ENCODE measurements around the gene HOMER3. TPM values are rescaled to one million over a fixed set of nuclear protein-coding genes. Genes with fewer than 3 reads are reported as not detected.

The HOMER3 gene
- total RNA-seq, 1 experiment from 2014 or later, result 20.2 TPM

DNA sequence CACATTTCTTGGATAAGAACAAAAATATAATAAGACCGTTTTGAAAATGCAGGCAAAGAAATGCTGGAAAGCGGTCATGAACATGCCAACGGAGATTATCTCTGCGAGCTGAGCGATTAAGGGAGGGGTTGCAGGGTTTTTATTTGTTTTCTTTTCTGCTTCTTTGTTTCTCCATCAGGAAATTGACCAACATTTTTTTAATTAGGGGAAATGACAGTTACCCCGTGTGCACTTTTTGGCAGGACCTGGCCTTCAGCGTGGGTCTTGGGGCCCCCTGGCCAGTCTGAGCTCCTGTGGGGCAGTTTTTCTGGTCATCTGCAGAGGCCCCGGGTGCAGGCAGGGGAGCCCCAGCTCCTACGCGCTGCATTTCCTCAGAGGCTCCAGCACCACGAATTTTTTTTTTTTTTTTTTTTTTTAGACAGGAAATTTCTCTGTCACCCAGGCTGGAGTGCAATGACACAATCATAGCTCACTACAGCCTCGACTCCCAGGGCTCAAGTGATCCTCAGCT lies 31.3 kb upstream of the HOMER3 start:
- no peaks in the 10 kb centered on the region for H3K4me1 Mint-ChIP-seq (ENCODE audit: low read depth, unreplicated experiment)
- TF ChIP-seq, protein P1, sequence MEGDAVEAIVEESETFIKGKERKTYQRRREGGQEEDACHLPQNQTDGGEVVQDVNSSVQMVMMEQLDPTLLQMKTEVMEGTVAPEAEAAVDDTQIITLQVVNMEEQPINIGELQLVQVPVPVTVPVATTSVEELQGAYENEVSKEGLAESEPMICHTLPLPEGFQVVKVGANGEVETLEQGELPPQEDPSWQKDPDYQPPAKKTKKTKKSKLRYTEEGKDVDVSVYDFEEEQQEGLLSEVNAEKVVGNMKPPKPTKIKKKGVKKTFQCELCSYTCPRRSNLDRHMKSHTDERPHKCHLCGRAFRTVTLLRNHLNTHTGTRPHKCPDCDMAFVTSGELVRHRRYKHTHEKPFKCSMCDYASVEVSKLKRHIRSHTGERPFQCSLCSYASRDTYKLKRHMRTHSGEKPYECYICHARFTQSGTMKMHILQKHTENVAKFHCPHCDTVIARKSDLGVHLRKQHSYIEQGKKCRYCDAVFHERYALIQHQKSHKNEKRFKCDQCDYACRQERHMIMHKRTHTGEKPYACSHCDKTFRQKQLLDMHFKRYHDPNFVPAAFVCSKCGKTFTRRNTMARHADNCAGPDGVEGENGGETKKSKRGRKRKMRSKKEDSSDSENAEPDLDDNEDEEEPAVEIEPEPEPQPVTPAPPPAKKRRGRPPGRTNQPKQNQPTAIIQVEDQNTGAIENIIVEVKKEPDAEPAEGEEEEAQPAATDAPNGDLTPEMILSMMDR (IDR thresholded peaks at IDR 0.05; ENCODE audit: unreplicated experiment), result no peak
- CTCF ChIA-PET, result no interaction called here

DNA sequence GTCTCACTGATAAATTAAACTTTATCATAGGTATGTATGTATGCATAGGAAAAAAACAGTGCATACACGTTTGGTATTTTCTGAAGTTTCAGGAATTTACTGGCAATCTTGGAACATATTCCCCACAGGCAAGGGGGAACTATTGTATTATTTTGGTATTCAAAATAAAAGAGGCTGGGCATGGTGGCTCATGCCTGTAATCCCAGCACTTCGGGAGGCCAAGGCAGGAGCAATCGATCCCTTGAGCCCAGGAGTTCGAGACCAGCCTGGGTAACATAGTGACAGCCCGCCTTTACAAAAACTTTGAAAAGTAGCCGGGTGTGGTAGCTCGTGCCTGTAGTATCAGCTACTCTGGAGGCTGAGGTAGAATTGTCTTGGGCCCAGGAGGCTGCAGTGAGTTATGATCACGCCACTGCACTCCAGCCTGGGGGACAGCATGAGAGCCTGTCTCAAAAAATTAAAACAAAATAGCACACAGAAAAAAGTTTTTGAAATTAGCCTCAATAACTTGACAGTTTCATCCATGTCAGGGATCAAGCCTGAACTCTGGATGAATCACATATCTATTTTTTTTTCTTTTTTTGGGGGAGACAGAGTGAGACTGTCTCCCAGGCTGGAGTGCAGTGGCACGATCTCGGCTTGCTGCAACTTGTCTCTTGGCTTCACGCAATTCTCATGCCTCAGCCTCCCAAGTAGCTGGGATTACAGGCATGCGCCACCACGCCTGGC lies 29.1 kb upstream of the HOMER3 start:
- Mint-ChIP-seq H3K27me3 (ENCODE audit: unreplicated experiment) (no peaks in the 10 kb centered on the region), H3K36me3 (ENCODE audit: insufficient read depth, unreplicated experiment) (peaks cover 5% of the 10 kb centered on the region), H3K27ac (ENCODE audit: unreplicated experiment) (no peak overlapping the region), H3K9me3 (ENCODE audit: low read depth, unreplicated experiment) (no peaks in the 10 kb centered on the region), H3K4me1 (ENCODE audit: low read depth, unreplicated experiment) (no peaks in the 10 kb centered on the region), H3K4me3 (ENCODE audit: low read depth, unreplicated experiment) (no peak overlapping the region)
- no peak for DNase-seq
- CTCF ChIA-PET, result no interaction called here
- TF ChIP-seq, protein P1 (IDR thresholded peaks at IDR 0.05; ENCODE audit: unreplicated experiment), result no peak
- BruUV-seq (replicated peaks), result no TSS peak
- intact Hi-C loops (cut with micrococcal nuclease; ENCODE audit: unreplicated experiment), result no loop called here

More for the DNA sequence above, 31.3 kb upstream of the HOMER3 start:
- Mint-ChIP-seq H3K27me3 (ENCODE audit: unreplicated experiment) (no peaks in the 10 kb centered on the region), H3K27ac (ENCODE audit: unreplicated experiment) (no peak overlapping the region), H3K9me3 (ENCODE audit: low read depth, unreplicated experiment) (no peaks in the 10 kb centered on the region), H3K4me3 (ENCODE audit: low read depth, unreplicated experiment) (no peak overlapping the region), H3K36me3 (ENCODE audit: insufficient read depth, unreplicated experiment) (peaks cover 5% of the 10 kb centered on the region)
- BruUV-seq (replicated peaks), result no TSS peak
- intact Hi-C loops (cut with micrococcal nuclease; ENCODE audit: unreplicated experiment), result no loop called here
- no peak for DNase-seq

DNA sequence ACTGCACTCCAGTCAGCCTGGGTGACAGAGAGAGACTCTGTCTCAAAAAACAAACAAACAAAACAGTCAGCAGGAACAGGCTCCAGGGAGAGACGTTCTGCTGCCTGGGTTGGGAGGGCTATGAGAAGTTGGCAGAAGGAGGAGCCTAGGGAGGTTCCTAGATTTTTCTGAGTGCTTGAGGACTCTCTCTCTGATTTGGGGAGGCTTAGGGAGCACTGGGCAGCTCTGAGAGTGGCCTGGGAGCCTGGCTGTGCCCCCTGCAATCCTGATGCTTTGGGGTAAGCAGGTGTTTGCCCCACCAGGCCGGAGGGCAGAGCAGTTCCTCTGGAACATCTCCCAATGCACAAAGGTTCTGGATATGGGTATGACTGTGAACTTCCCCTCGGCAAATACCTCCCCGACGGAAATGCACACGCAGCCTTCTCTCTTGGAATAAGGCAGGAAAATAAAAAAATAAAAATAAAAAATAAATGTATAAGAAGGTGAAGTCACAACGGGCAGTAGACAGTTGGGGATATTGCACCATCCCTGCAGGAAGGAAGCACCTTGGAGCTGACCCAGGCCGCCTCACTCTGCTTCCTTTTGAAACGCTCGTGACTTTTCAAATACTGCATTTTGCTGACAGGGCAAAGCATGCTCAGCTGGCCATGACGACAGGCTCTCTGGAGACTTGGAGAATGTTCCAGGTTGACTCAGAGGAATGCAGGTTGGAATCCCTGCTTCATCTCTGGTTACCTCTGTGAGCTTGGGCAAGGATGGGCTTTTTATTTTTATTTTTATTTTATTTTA lies 26.5 kb upstream of the HOMER3 start:
- DNase-seq, result no peak
- Mint-ChIP-seq H3K36me3 (ENCODE audit: insufficient read depth, unreplicated experiment) (peaks cover 5% of the 10 kb centered on the region), H3K4me3 (ENCODE audit: low read depth, unreplicated experiment) (no peak overlapping the region), H3K27me3 (ENCODE audit: unreplicated experiment) (peaks cover 3% of the 10 kb centered on the region), H3K27ac (ENCODE audit: unreplicated experiment) (no peak overlapping the region), H3K4me1 (ENCODE audit: low read depth, unreplicated experiment) (no peaks in the 10 kb centered on the region), H3K9me3 (ENCODE audit: low read depth, unreplicated experiment) (no peaks in the 10 kb centered on the region)
- TF ChIP-seq, protein P1 (IDR thresholded peaks at IDR 0.05; ENCODE audit: unreplicated experiment), result no peak
- no TSS peak for BruUV-seq (replicated peaks)
- CTCF ChIA-PET, result no interaction called here
- intact Hi-C loops (cut with micrococcal nuclease; ENCODE audit: unreplicated experiment), result no loop called here

DNA sequence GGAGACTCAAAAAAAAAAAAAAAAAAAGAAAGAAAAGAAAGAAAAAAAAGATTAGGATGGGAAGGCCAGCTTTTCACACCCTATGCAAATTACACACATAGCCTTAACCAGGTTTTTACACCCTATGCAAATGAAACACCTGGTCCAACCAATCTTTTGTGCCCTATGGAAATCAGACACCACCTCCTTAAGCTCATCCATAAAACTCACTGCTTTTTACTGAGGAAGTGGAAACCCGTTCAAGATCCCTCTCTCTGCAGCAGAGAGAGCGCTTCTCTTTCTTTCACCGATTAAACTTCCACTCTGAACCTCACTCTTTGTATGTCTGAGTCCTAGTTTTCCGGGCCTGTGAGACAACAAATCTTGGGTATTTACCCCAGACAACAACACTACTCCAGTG lies 25.3 kb upstream of the HOMER3 start:
- H3K4me3 Mint-ChIP-seq (ENCODE audit: low read depth, unreplicated experiment), result no peak overlapping the region
- BruUV-seq (replicated peaks), result no TSS peak
- no peak for DNase-seq
- intact Hi-C loops (cut with micrococcal nuclease; ENCODE audit: unreplicated experiment), result no loop called here
- H3K4me1 Mint-ChIP-seq (ENCODE audit: low read depth, unreplicated experiment), result no peaks in the 10 kb centered on the region
- CTCF ChIA-PET, result interaction anchor here (0.6 kb wide), 1 partner anchor 645 kb away, joined by 3 read pairs; no protein-coding TSS in a partner anchor
- peaks cover 15% of the 10 kb centered on the region for H3K27me3 Mint-ChIP-seq (ENCODE audit: unreplicated experiment)
- H3K36me3 Mint-ChIP-seq (ENCODE audit: insufficient read depth, unreplicated experiment), result peaks cover 5% of the 10 kb centered on the region
- TF ChIP-seq, protein P1 (IDR thresholded peaks at IDR 0.05; ENCODE audit: unreplicated experiment), result no peak
- H3K9me3 Mint-ChIP-seq (ENCODE audit: low read depth, unreplicated experiment), result no peaks in the 10 kb centered on the region
- no peak overlapping the region for H3K27ac Mint-ChIP-seq (ENCODE audit: unreplicated experiment)
